GM08714 (cell line): ENCODE results near the gene SPG11.
"Not testable (repeated sequence)": the region's sequence is repeated elsewhere in the genome, so short reads cannot be mapped to it uniquely, and the experiment has no call there.

Experiments used
- H3K4me3 ChIP-seq: fragments of 200-500 bp; sonication (Bioruptor generic); 2 replicates; pipeline ENCODE4 v1.5.1; 2014; ENCODE audit warnings: mild to moderate bottlenecking, low read length, inconsistent platforms
- ZNF274 ChIP-seq: IDR thresholded peaks from 2 replicates; pipeline ENCODE4 v1.6.1; 2012; ENCODE audit warnings: mild to moderate bottlenecking, low read depth, low read length

SPG11 gene

DNA sequence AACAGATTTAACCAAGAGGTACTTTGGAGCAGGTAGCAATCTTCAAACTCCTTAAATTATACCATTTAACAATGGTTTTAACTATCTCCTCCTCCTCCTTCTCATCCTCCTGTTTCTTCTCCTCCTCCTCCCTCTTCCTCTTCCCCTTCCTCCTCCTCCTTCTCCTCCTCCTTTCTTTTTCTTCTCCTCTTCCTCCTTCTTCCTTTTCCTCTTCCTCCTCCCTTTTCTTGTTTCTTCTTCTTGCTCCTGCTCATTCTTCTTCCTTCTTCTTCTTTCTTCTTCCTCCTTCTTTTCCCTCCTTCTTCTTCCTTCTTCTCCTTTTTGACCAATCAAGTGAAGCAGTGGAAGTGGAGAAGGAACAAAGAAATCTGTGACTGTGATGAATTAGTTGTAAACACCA lies 33.6 kb upstream of the SPG11 start:
- no peak overlapping the region for H3K4me3 ChIP-seq
- TF ChIP-seq ZNF274: no peak

GRCh38 chr15:44695294-44695693 lies 31.8 kb upstream of the SPG11 start:
- no peak overlapping the region for H3K4me3 ChIP-seq
- TF ChIP-seq ZNF274: no peak

- H3K4me3 ChIP-seq: no peak overlapping the region
- TF ChIP-seq ZNF274: no peak
Observed at GRCh38 chr15:44694416-44694815, 31.0 kb upstream of the SPG11 start.

DNA sequence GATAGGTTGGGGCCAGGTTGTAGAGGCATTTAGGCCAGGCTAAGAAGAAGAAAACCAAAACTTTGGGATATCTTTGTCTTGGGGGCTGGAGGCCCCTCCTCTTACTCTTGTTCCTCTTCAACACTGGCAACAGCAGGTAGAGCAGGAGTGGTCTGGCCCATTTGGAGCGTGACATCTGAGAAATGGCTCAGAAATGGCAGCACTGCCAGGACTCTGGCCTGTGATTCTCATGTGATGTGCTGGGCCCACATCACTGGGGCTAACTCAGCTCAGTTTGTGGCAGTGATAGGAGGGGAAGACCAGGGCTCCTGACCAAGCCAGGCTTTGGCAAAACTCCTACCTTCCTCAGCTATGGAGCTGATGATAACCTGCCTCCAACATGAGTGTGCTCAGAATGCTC lies 29.2 kb upstream of the SPG11 start:
- no peak overlapping the region for H3K4me3 ChIP-seq

DNA sequence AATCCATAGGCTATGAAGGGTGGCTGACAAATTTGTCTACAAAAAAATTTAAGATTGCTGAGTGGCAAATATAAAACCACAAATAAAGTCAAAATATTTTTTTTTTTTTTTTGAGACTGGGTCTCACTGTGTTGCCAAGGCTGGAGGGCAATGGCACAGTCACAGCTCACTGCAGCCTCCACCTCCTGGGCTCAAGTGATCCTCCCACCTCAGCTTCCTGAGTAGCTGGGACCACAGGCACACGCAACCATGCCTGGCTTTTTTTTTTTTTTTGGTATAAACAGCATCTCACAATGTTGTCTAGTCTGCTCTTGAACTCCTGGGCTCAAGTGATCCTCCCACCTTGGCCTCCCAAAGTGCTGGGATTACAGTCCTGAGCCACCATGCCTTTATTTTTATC lies 26.8 kb upstream of the SPG11 start:
- H3K4me3 ChIP-seq: not testable (repeated sequence)

More for the DNA sequence above, 29.2 kb upstream of the SPG11 start:
- no peak for TF ChIP-seq ZNF274

DNA sequence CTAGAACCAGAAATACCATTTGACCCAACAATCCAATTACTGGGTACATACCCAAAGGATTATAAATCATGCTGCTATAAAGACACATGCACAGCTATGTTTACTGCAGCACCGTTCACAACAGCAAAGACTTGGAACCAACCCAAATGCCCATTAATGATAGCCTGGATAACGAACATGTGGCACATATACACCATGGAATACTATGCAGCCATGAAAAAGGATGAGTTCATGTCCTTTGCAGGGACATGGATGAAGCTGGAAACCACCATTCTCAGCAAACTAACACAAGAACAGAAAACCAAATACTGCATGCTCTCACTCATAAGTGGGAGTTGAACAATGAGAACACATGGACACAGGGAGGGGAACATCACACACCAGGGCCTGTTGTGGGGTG lies 25.9 kb upstream of the SPG11 start:
- not testable (repeated sequence) for H3K4me3 ChIP-seq

- peak overlapping the region; percentile 14; the same call in 1 of the 2 replicates for H3K4me3 ChIP-seq
Observed at GRCh38 chr15:44682809-44683682, 19.6 kb upstream of the SPG11 start.

DNA sequence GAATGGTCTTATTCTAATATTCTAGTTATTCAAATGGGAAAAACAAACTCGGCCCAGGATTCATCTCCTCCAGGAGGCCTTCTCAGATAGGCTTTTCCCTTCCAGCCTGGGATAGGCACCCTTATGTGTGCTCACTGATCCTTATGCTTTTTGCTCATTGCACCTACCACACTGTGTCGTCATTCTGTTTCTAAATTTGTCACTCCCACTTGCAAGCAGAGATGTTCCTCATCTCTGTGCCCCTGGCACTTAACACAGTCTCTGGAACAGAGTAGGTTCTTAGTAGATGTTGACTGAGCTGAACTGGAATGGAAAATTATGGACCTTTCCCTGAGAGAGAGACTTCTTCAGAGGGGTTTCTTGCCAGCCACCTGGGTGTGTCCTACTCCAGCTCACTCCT lies 18.7 kb upstream of the SPG11 start:
- H3K4me3 ChIP-seq: no peak overlapping the region
- no peak for TF ChIP-seq ZNF274

GRCh38 chr15:44676676-44677075 lies 13.2 kb upstream of the SPG11 start:
- no peak for TF ChIP-seq ZNF274
- H3K4me3 ChIP-seq: no peak overlapping the region

- no peak for TF ChIP-seq ZNF274
- no peak overlapping the region for H3K4me3 ChIP-seq
Observed at GRCh38 chr15:44675911-44676310, 12.4 kb upstream of the SPG11 start.

- no peak for TF ChIP-seq ZNF274
- H3K4me3 ChIP-seq: no peak overlapping the region
Observed at GRCh38 chr15:44673639-44674038, 10.2 kb upstream of the SPG11 start.

GRCh38 chr15:44670087-44670950 lies 6.9 kb upstream of the SPG11 start:
- no peak for TF ChIP-seq ZNF274
- no peak overlapping the region for H3K4me3 ChIP-seq

GRCh38 chr15:44668921-44669320 lies 5.5 kb upstream of the SPG11 start:
- TF ChIP-seq ZNF274: no peak

GRCh38 chr15:44667039-44667360 lies 3.5 kb upstream of the SPG11 start:
- peak overlapping the region; percentile 32; the same call in 1 of the 2 replicates for H3K4me3 ChIP-seq
- no peak for TF ChIP-seq ZNF274

More at GRCh38 chr15:44668921-44669320, 5.5 kb upstream of the SPG11 start:
- no peak overlapping the region for H3K4me3 ChIP-seq
